ENCODE data around the gene HUS1B. TPM values are rescaled to one million over a fixed set of nuclear protein-coding genes. Genes with fewer than 3 reads are reported as not detected.
"Not testable (repeated sequence)": the region's sequence is repeated elsewhere in the genome, so short reads cannot be mapped to it uniquely, and the experiment has no call there.

The HUS1B gene
- total and polyA plus RNA-seq, 2 donors (not counting 3 experiments of a cell fraction or from before 2014, with no cell fraction given): 0.25 to 1.2 TPM

GRCh38 chr6:663788-664187 lies 6.9 kb upstream of the HUS1B start:
- BruUV-seq (replicated peaks); FAIRE-seq; intact Hi-C loops (cut with micrococcal nuclease); H3K4me3 ChIP-seq (replicated peaks in 1 of 3; ENCODE audit: insufficient read depth in 1 of 3, low read depth in 1 of 3, low read length in 3 of 3); DNase-seq (ENCODE audit: low read depth, low spot score); POLR2A ChIA-PET; H4K20me1 ChIP-seq (replicated peaks; ENCODE audit: control insufficient read depth, extremely low read depth, insufficient read depth, low read length); H3K9ac ChIP-seq (replicated peaks; ENCODE audit: extremely low read depth, insufficient read depth, low read length); H3K9me1 ChIP-seq (replicated peaks; ENCODE audit: control insufficient read depth, extremely low read depth, insufficient read depth, low read length); H3K27ac ChIP-seq (ENCODE audit: insufficient read depth, low read depth, low read length); H3K27me3 ChIP-seq (ENCODE audit: control insufficient read depth in 2 of 2, insufficient read depth in 2 of 2, low read length in 2 of 2); dilution Hi-C loops (cut with MboI; ENCODE audit: extremely low pct_ligation_motif_present, low sequenced_read_pairs); CTCF ChIA-PET; H3K9me3 ChIP-seq (replicated peaks; ENCODE audit: control insufficient read depth, insufficient read depth, low read length); H3K36me3 ChIP-seq (ENCODE audit: control insufficient read depth in 2 of 2, extremely low read depth in 1 of 2, insufficient read depth in 2 of 2, low read length in 2 of 2); H2AFZ ChIP-seq (ENCODE audit: low read depth, low read length); H3K4me1 ChIP-seq (ENCODE audit: control insufficient read depth, extremely low read depth, insufficient read depth, low read length); H3K4me2 ChIP-seq (ENCODE audit: insufficient read depth, low read length): not testable (repeated sequence)
- H3K79me2 ChIP-seq (ENCODE audit: control insufficient read depth, insufficient read depth, low read length): peaks cover 53% of the 10 kb centered on the region

- Histone ChIP-seq H3K27me3 (ENCODE audit: control insufficient read depth in 2 of 2, insufficient read depth in 2 of 2, low read length in 2 of 2) (no peaks in the 10 kb centered on the region), H2AFZ (ENCODE audit: low read depth, low read length) (no peak overlapping the region), H3K9me1 (replicated peaks; ENCODE audit: control insufficient read depth, extremely low read depth, insufficient read depth, low read length) (no peaks in the 10 kb centered on the region), H4K20me1 (replicated peaks; ENCODE audit: control insufficient read depth, extremely low read depth, insufficient read depth, low read length) (peaks cover 2% of the 10 kb centered on the region), H3K27ac (ENCODE audit: insufficient read depth, low read depth, low read length) (no peak overlapping the region), H3K4me3 (replicated peaks in 1 of 3; ENCODE audit: insufficient read depth in 1 of 3, low read depth in 1 of 3, low read length in 3 of 3) (no peak overlapping the region), H3K4me1 (ENCODE audit: control insufficient read depth, extremely low read depth, insufficient read depth, low read length) (no peaks in the 10 kb centered on the region), H3K4me2 (ENCODE audit: insufficient read depth, low read length) (no peak overlapping the region), H3K36me3 (ENCODE audit: control insufficient read depth in 2 of 2, extremely low read depth in 1 of 2, insufficient read depth in 2 of 2, low read length in 2 of 2) (peaks cover 0 to 2% of the 10 kb centered on the region in 2 experiments), H3K9me3 (replicated peaks; ENCODE audit: control insufficient read depth, insufficient read depth, low read length) (no peaks in the 10 kb centered on the region), H3K9ac (replicated peaks; ENCODE audit: extremely low read depth, insufficient read depth, low read length) (no peak overlapping the region), H3K79me2 (ENCODE audit: control insufficient read depth, insufficient read depth, low read length) (peaks cover 53% of the 10 kb centered on the region)
- DNase-seq (ENCODE audit: low read depth, low spot score) (no peak), FAIRE-seq (no peak)
- intact Hi-C loops (cut with micrococcal nuclease) (no loop called here), dilution Hi-C loops (cut with MboI; ENCODE audit: extremely low pct_ligation_motif_present, low sequenced_read_pairs) (no loop called here)
- CTCF ChIA-PET: interaction anchor here (0.8 to 2.1 kb wide), 6 partner anchors 9 to 62 kb away, joined by 3 to 9 read pairs (median 3); no protein-coding TSS in a partner anchor
- TF ChIP-seq MAX (IDR thresholded peaks at IDR 0.05; ENCODE audit: insufficient read depth, insufficient read length): no peak
- TF ChIP-seq EZH2 (IDR thresholded peaks at IDR 0.05; ENCODE audit: borderline replicate concordance, low read depth, low read length, severe bottlenecking): no peak
- TF ChIP-seq POLR2A (IDR thresholded peaks at IDR 0.05; ENCODE audit: low read depth, low read length): no peak
- TF ChIP-seq JUN (IDR thresholded peaks at IDR 0.05; ENCODE audit: borderline replicate concordance, insufficient read depth, insufficient read length, low read depth): no peak
- TF ChIP-seq MYC (IDR thresholded peaks at IDR 0.05; ENCODE audit: low read depth, low read length): no peak
- TF ChIP-seq POLR2AphosphoS5 (IDR thresholded peaks at IDR 0.05; ENCODE audit: insufficient read depth, low read depth, low read length): no peak
- no peak for TF ChIP-seq GATA2 (IDR thresholded peaks at IDR 0.05; ENCODE audit: insufficient read depth, insufficient read length, low read depth, low read length)
- TF ChIP-seq FOS (IDR thresholded peaks at IDR 0.05; ENCODE audit: borderline replicate concordance, insufficient read depth, low read length): no peak
- no peak for TF ChIP-seq CTCF (IDR thresholded peaks at IDR 0.05; ENCODE audit: extremely low read depth in 1 of 2, insufficient read depth in 1 of 2, low read depth in 1 of 2, low read length in 2 of 2)
- BruUV-seq (replicated peaks): no TSS peak
- POLR2A ChIA-PET: no interaction called here
Observed at GRCh38 chr6:659716-660581, 3.0 kb upstream of the HUS1B start.

Data from endothelial cell of umbilical vein (primary cell).